ENCODE results near the gene ACKR2. TPM values are rescaled to one million over a fixed set of nuclear protein-coding genes. Genes with fewer than 3 reads are reported as not detected.
A peak's percentile ranks its signal among the peaks of the same experiment; 100 is the strongest.

The ACKR2 gene
- total and polyA plus RNA-seq, 2 of the 13 experiments (the other 11 are each of a cell fraction or from before 2014, with no cell fraction given): 1.1 to 1.9 TPM

GRCh38 chr3:42880601-42881451, 71.6 kb downstream of the ACKR2 start (continued):
- TF ChIP-seq ATF6 (CRISPR knock-in tag; conservative IDR thresholded peaks at IDR 0.05) (no peak), TP53 (CRISPR knock-in tag; conservative IDR thresholded peaks at IDR 0.05) (0 out of 2 replicates have a peak, but pooled peaks have one; percentile 23), ZSCAN30 (CRISPR knock-in tag; IDR thresholded peaks at IDR 0.05) (0 out of 2 replicates have a peak, but pooled peaks have one; percentile 22), MXD4 (CRISPR knock-in tag; IDR thresholded peaks at IDR 0.05) (0 out of 2 replicates have a peak, but pooled peaks have one; percentile 43), ZNF441 (CRISPR knock-in tag; IDR thresholded peaks at IDR 0.05; ENCODE audit: borderline replicate concordance) (no peak), CSRNP1 (CRISPR knock-in tag; IDR thresholded peaks at IDR 0.05) (peak; percentile 78; the same call in 1 of the 2 replicates), MIER3 (CRISPR knock-in tag; IDR thresholded peaks at IDR 0.05; ENCODE audit: borderline replicate concordance) (0 out of 2 replicates have a peak, but pooled peaks have one; percentile 1), SMC3 (IDR thresholded peaks at IDR 0.05; ENCODE audit: low read length) (peak; percentile 77), TBX2 (CRISPR knock-in tag; IDR thresholded peaks at IDR 0.05; ENCODE audit: borderline replicate concordance) (peak; percentile 91), ZNF674 (CRISPR knock-in tag; IDR thresholded peaks at IDR 0.05; ENCODE audit: low read depth) (no peak), HMG20B (CRISPR knock-in tag; conservative IDR thresholded peaks at IDR 0.05) (0 out of 2 replicates have a peak, but pooled peaks have one; percentile 45), EHMT2 (IDR thresholded peaks at IDR 0.05; ENCODE audit: borderline replicate concordance, low read depth, low read length) (no peak), KMT2A (CRISPR knock-in tag; IDR thresholded peaks at IDR 0.05) (no peak), ZNF275 (CRISPR knock-in tag; IDR thresholded peaks at IDR 0.05; ENCODE audit: borderline replicate concordance) (no peak; the same call in 1 of the 2 replicates), ZNF770 (CRISPR knock-in tag; IDR thresholded peaks at IDR 0.05) (peak; percentile 63; the same call in 1 of the 2 replicates), ARID5B (CRISPR knock-in tag; IDR thresholded peaks at IDR 0.05) (peak; percentile 70), HHEX (CRISPR knock-in tag; IDR thresholded peaks at IDR 0.05) (no peak)
